Esophagus squamous epithelium (tissue), 5 donors: ENCODE results near the gene LYPLA2. TPM values are rescaled to one million over a fixed set of nuclear protein-coding genes. Genes with fewer than 3 reads are reported as not detected.
A peak's percentile ranks its signal among the peaks of the same experiment; 100 is the strongest.

Source experiments
- DNase-seq: peaks from one replicate; lab custom pipeline; 2025; lab: John Stamatoyannopoulos, UW
- H3K27ac ChIP-seq, 4 donors: fragments of 200-600 bp; sonication (generic); one replicate each; pipeline ENCODE4 v1.5.1; 2016 to 2019; ENCODE audit warnings: mild to moderate bottlenecking in 1 of 4
- H3K27me3 ChIP-seq, 4 donors: fragments of 200-600 bp; sonication (generic); 1 replicate in 3 of 4; 2 replicates in 1 of 4; pipeline versions ENCODE4 v1.5.1 to v1.6.0; 2017 to 2021; ENCODE audit warnings: antibody characterized with exemption in 1 of 4
- H3K36me3 ChIP-seq, 3 donors: fragments of 200-600 bp; sonication (generic); one replicate each; pipeline ENCODE4 v1.5.1; 2016 to 2019
- H3K4me1 ChIP-seq, 3 donors: fragments of 200-600 bp; sonication (generic); one replicate each; pipeline ENCODE4 v1.5.1; 2017 to 2019
- H3K4me3 ChIP-seq, 4 donors: fragments of 200-600 bp; sonication (generic); 1 replicate in 3 of 4; 2 replicates in 1 of 4; pipeline ENCODE4 v1.5.1; 2016 to 2019; ENCODE audit warnings: mild to moderate bottlenecking in 2 of 4, moderate library complexity in 1 of 4
- H3K9me3 ChIP-seq, 3 donors: fragments of 200-600 bp; sonication (generic); one replicate each; pipeline ENCODE4 v1.5.1; 2016 to 2019
- POLR2A ChIP-seq, 4 donors: fragments of 450-650 bp; IDR thresholded peaks; one replicate each; pipeline ENCODE4 v1.6.1; 2017; ENCODE audit warnings: antibody characterized with exemption in 4 of 4, mild to moderate bottlenecking in 4 of 4, moderate library complexity in 3 of 4
- WGBS, 2 donors: methylation state at CpG; one replicate each; pipeline ENCODE4 v1.1.5; 2018; 5-methylcytosine and 5-hydroxymethylcytosine counted together
- intact Hi-C: fragments of 100-400 bp; cut with DNase I; formaldehyde crosslinking; loops from one replicate; pipeline ENCODE4 v1.15.0; 2022
- total RNA-seq, 4 donors: library from RNA; depleted of rRNA; stranded (reverse); fragments of >200 nt; gene quantifications; one replicate each; pipeline ENCODE4 v1.1.0, GENCODE V29; 2016
- TF ChIP-seq, protein P1 (sequence below), 6 experiments: fragments of 450-650 bp in 4 of 6; fragments of 200-600 bp in 2 of 6; sonication (generic) in 2 of 6; IDR thresholded peaks; one replicate each; pipeline ENCODE4 v1.5.1; 2016 to 2019; ENCODE audit warnings: antibody characterized with exemption in 6 of 6, mild to moderate bottlenecking in 4 of 6, moderate library complexity in 4 of 6
- donor health status: DM: yes; HTN: yes; CAD: no.

Gene LYPLA2
- total RNA-seq, 4 donors from 2014 or later, result 51.9 to 75.5 (median 64.4) TPM

DNA sequence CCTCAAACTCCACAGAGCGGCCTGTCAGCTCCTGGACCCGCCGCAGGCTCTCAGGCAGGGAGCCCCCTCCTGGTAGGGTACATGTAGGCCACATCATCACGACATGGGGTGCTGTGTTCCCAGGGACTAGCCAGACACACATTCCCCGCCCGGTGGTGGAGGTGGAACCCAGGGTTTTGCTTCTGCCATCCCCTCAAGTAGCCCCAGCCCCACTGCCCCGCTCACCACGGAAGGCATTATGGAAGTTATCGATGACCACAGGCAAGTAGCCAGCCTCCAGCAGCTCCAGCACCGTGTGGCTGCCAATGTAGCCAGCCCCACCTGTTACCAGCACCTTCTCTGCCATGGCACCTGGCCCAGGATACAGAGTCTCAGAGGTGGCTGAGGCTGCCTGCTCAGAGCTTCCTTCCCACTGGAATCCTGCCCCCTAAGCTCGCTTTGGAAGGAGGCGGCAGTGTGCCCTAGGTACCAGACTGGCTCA lies 7.8 kb downstream of the LYPLA2 start:
- no peak for DNase-seq
- Histone ChIP-seq H3K27ac (peak overlapping the region; percentile 92 to 97 (median 96)), H3K4me3 (peak overlapping the region; percentile 1 to 90 (median 85)), H3K27me3 (no peaks in the 10 kb centered on the region), H3K36me3 (peaks cover 10 to 61% (median 23%) of the 10 kb centered on the region in 3 donors), H3K4me1 (peaks cover 20 to 56% (median 25%) of the 10 kb centered on the region in 3 donors), H3K9me3 (no peaks in the 10 kb centered on the region)
- intact Hi-C loops, result no loop called here
- TF ChIP-seq, protein P1, sequence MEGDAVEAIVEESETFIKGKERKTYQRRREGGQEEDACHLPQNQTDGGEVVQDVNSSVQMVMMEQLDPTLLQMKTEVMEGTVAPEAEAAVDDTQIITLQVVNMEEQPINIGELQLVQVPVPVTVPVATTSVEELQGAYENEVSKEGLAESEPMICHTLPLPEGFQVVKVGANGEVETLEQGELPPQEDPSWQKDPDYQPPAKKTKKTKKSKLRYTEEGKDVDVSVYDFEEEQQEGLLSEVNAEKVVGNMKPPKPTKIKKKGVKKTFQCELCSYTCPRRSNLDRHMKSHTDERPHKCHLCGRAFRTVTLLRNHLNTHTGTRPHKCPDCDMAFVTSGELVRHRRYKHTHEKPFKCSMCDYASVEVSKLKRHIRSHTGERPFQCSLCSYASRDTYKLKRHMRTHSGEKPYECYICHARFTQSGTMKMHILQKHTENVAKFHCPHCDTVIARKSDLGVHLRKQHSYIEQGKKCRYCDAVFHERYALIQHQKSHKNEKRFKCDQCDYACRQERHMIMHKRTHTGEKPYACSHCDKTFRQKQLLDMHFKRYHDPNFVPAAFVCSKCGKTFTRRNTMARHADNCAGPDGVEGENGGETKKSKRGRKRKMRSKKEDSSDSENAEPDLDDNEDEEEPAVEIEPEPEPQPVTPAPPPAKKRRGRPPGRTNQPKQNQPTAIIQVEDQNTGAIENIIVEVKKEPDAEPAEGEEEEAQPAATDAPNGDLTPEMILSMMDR (IDR thresholded peaks at IDR 0.05), result no peak
- no peak for TF ChIP-seq POLR2A (IDR thresholded peaks at IDR 0.05)
- 64% methylated on average over 3 to 11 of the region's 12 CpGs for WGBS, 2 donors

DNA sequence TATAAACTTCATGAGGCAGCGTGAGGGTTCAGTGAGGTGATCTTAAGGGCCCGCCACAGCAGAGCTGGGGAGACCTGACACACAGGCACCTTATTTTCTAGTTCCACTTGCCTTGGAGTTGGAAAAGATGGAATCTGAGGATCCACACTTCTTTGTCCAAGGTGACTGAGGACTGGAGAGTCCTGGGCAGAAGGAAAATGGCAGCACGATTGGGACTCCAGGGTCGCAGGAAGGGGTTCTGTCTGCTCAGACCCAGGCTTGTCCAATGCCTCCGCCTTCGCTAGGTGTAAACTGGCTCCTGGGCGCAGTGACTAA lies 8.3 kb downstream of the LYPLA2 start:
- intact Hi-C loops, result no loop called here
- Histone ChIP-seq H3K27ac (peak overlapping the region; percentile 92 to 97 (median 96)), H3K36me3 (peaks cover 5 to 61% (median 23%) of the 10 kb centered on the region in 3 donors), H3K4me3 (peak overlapping the region; percentile 66 to 90 (median 85)), H3K9me3 (no peaks in the 10 kb centered on the region), H3K27me3 (no peaks in the 10 kb centered on the region), H3K4me1 (peaks cover 20 to 53% (median 24%) of the 10 kb centered on the region in 3 donors)
- TF ChIP-seq, protein P1 (IDR thresholded peaks at IDR 0.05), result no peak
- TF ChIP-seq POLR2A (IDR thresholded peaks at IDR 0.05), result no peak
- WGBS, 2 donors, result 49 to 92% methylated on average over 2 to 6 of the region's 7 CpGs
- no peak for DNase-seq

DNA sequence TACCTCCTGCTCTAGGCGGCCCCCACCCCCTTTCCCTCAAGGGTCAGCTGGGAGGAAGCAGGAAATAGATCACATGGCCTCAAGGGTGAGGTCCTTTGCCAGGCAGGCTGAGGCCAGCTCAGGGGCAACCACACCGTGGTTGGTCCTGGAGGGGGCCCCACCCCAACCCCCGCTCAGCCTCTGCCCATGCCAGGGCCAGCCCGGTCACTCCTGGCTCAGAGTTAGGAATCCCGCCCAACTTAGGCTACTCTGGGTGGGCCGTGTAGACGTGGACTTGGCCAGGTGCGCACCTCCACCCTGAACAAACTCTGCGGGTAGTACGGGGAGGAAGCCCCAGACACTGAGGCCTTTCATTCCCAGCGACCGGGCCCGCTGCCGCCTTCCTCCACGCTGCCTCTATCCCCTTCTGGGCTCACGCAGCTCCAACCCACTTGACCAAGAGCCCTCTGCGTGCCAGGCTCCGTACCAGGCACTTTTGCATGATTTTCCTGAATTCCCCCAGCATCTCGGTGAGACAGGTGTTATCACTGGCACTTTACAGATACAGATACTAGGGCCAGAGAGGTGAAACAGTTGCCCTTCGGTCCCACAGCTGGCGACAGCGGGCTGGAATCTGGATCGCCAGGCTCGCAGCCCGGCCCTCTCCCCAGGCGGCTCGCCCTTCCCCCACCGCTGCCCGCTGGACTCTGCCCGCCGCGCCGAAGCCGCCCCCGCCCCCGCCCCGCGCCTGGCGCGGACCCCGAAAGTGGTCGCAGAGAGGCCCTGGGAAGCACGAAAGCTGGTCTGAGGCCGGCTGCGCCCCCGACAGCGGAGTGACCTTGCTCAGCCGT lies 8.8 kb downstream of the LYPLA2 start:
- H3K4me1 ChIP-seq, result peaks cover 20 to 53% (median 24%) of the 10 kb centered on the region in 3 donors
- H3K27ac ChIP-seq, result peak overlapping the region; percentile 92 to 97 (median 96)
- H3K4me3 ChIP-seq, result peak overlapping the region; percentile 66 to 90 (median 85)
- no peaks in the 10 kb centered on the region for H3K27me3 ChIP-seq
- intact Hi-C loops, result loop anchor here (10.0 kb wide), 1 partner anchor 65 kb away; the partner anchor contains the start of gene FUCA1
- 1% methylated on average over 21 of the region's 48 CpGs; no CpG with 5 or more reads in 1 of the 2 donors for WGBS, 2 donors
- TF ChIP-seq POLR2A (IDR thresholded peaks at IDR 0.05), result peak in 3 of 4 donors; percentile 52 to 73 (median 54)
- TF ChIP-seq, protein P1 (IDR thresholded peaks at IDR 0.05), result no peak
- H3K36me3 ChIP-seq, result peaks cover 0 to 58% (median 23%) of the 10 kb centered on the region in 3 donors
- H3K9me3 ChIP-seq, result no peaks in the 10 kb centered on the region
- no peak for DNase-seq

DNA sequence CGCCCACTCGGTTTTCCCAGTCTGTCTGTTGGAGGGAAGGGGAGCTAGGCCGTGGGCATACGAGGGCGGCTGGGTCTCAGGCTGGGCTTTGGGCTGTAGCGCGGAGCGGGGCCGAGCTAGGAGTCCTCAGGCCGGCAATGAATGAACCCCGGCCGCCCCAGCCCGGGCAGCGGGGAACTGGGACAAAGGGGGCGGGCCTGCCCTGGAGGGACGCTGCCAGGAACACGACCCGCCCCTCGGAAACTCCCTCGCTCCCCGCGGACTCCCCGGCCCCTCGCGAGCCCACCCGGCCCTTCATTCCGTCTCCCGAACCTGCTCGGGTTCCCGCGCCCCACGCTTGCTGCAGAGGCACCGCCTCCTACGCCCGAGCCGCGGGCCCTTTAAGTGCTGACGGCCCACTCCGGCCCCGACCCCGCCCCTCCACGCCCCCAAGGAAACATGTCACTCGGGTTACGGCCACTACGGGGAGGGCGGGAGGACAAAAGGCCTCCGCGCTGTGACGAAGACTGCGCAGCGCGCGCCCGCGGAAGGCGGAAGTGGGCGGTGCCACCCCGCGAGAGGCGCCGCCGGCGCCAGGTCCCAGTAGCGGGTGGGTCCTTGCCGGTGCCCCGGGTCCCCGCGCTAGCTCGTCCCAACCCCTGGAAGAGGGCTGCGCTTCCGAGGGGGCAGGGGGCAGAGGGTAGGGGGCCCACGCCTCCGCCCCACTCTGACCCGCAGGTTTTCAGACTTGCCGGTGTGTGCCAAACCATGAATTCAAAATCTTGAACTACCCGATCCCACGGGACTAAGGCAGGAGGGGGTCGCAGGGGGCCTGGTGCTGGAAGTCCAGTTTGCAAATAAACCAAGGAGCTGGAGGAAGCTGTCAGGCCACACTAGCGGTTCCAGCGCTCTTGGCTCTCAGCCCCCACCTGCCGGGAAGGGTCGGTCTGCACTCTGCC lies 9.7 kb downstream of the LYPLA2 start, which contains the start of gene GALE:
GALE (minus strand) TSS at position 355 of the 938 bp plus-strand sequence. CDS start 1,747 bp downstream, outside the sequence.
- no peaks in the 10 kb centered on the region for H3K27me3 ChIP-seq
- peak; percentile 89 for DNase-seq
- intact Hi-C loops, result loop anchor here (10.0 kb wide), 1 partner anchor 64 kb away; the partner anchor contains the start of gene FUCA1
- TF ChIP-seq, protein P1 (IDR thresholded peaks at IDR 0.05), result no peak
- peak in 3 of 4 donors; percentile 53 to 79 (median 57) for TF ChIP-seq POLR2A (IDR thresholded peaks at IDR 0.05)
- peak within 1 kb of the TSS; percentile 92 to 97 (median 96) for H3K27ac ChIP-seq
- H3K9me3 ChIP-seq, result no peaks in the 10 kb centered on the region
- peaks cover 20 to 53% (median 24%) of the 10 kb centered on the region in 3 donors for H3K4me1 ChIP-seq
- peaks cover 0 to 50% (median 21%) of the 10 kb centered on the region in 3 donors for H3K36me3 ChIP-seq
- 0% methylated on average over 11 to 22 of the region's 82 CpGs for WGBS, 2 donors
- H3K4me3 ChIP-seq, result peak within 1 kb of the TSS; percentile 66 to 90 (median 85)
